T follicular helper cell (primary cell): ENCODE measurements around the gene HIBADH.

Source experiments
- DNase-seq: peaks from one replicate; pipeline ENCODE4 v3.0.0-alpha.2; 2020; ENCODE audit warnings: low read depth

HIBADH gene

DNA sequence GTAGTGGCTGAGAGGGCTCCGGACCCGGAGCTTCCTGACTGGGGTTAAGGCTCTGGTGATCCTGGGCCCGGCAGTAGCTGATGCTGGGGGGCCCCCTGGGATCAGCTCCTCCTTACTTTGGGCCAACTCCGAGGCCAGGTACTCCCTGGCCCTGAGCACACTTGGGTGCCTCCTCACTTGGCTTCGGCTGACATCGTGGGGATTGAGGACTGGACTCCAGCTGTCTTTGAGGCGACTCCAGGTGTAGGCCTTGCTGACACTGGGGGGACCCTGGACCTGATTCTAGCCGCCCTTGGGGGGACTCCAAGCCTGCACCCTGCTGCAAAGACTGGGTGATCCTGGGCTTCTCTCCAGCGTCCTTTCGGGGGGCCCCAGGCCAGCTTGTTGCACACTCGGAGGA is 170.5 kb downstream of the HIBADH start:
- DNase-seq: no peak

DNA sequence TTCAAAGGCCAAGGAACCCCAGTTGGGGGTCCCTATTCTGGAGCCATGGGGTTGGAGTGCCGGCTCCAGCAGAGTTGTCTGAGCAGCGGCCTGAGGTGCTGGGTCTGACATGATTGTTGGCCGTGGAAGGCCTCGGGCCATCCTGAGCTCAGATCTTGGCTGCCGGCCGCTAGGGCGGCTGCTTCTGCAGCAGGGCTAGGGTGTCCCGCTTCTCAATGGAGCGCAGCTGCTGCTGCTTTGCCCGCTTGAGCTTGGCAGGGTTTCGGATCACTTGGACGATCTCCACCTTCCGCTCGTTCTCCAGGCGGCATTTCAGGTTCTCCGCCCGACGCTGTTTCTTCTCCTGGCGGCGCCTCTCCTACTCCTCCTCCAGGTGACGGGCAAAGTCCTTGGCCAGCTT is 171.1 kb downstream of the HIBADH start:
- DNase-seq: no peak

DNA sequence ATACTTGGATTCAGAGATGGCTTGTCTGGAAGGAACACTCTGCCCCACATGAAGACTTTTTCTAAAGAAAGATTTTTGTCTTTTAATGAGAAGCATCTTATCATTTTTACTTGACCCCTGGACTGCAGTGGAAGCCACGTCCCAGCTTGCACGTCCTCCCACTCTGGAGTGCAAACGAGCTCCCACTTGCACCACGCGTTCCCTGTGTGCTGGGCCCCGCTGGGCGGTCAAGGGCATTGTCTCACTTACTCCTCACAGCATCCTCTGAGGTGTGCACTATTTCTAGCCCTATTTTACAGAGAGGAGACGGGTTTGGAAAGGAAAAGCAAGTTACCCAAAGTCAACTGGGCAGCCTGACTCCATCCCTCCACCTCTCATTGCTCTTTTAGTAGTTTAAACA is 175.2 kb downstream of the HIBADH start:
- DNase-seq: no peak

DNA sequence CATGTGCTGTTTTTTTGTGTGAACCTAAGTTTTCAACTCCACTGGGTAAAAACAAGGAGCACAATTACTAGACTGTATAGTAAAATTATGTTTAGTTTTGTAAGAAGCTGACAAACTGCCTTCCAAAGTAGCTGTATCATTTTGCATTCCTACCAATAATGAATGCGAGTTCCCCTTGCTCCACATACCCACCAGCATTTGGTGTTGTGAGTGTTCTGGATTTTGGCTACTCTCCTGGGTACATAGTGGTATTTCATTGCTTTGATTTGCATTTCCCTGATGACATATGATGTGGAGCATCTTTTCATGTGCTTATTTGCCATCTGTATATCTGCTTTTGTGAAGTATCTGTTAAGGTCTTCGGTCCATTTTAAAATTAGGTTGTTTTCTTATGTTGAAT is 178.2 kb downstream of the HIBADH start:
- DNase-seq: no peak

DNA sequence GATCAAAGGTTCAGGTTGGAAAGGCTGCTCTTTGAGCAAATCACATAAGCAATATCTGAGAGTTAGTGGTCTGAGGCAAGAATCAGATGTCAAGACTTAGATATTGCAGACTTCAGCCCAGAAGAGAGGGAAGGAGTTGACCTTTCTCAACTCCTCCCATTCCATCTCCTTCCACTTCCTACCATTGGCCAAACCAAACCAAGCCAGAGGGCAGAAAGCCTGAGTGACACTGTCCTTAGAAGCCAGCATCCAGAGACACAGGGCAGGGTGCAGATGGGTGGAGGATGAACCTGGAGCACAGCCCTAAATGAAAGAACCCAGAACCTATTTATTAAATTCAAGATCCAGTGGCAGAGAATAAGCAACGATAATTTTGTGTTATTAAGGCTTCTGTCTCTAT is 180.5 kb downstream of the HIBADH start:
- DNase-seq: no peak

DNA sequence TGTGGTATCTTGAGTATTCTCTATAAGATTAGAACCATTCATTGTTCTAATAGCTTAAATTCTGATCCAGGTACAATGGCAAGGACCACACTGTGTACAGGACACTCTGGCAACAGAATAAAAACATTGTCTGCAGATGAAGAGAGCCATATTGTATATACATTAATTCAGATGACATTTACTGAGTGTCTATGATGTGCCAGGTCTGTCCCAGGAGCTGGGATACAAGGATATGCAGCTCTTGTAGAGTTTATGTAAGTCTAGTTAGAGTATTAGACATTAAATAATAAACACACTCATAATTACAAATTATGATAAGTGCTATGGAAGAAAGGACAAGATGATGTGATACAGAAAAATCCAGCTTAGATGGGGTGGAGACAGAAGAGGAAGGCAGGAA is 184.1 kb downstream of the HIBADH start:
- no peak for DNase-seq

DNA sequence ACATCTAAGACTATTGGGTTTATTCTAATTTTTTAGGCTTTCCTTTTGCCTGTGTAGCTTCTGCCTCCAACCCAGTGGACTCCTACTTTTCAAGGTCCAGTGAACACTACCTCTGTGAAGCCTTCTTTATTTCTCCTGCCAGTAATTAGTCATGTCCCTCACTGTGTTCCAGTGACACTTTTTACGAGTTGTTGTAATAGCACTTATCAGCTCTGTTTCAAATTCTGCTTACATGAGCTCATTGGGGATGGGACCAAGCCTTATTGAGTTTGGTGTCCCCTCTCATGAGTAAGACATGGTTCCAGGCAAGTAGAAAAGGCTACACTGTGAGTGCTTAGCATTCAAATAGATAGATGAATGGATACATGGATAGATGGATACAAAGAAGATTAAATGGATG is 184.6 kb downstream of the HIBADH start:
- DNase-seq: no peak

DNA sequence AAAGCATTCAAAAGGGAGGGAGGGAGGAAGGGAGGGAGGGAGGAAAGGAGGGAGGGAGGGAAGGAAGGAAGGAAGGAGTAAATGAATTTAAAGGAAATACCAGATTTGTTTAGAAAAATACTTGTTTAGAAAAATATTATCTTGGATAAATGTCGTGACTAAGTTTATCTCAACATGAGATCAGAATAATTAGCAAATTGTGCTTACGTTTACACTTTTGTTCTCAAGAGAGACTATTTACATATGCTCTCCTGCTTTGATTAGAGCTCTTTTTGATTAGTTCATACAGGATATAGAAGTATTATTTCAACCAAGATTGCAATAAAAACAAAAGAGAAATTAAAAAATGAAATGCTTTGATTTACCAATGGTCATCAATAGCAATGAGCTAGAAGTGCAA is 186.2 kb downstream of the HIBADH start:
- DNase-seq: no peak
